ENCODE results near the gene SPPL3.

Gene SPPL3

DNA sequence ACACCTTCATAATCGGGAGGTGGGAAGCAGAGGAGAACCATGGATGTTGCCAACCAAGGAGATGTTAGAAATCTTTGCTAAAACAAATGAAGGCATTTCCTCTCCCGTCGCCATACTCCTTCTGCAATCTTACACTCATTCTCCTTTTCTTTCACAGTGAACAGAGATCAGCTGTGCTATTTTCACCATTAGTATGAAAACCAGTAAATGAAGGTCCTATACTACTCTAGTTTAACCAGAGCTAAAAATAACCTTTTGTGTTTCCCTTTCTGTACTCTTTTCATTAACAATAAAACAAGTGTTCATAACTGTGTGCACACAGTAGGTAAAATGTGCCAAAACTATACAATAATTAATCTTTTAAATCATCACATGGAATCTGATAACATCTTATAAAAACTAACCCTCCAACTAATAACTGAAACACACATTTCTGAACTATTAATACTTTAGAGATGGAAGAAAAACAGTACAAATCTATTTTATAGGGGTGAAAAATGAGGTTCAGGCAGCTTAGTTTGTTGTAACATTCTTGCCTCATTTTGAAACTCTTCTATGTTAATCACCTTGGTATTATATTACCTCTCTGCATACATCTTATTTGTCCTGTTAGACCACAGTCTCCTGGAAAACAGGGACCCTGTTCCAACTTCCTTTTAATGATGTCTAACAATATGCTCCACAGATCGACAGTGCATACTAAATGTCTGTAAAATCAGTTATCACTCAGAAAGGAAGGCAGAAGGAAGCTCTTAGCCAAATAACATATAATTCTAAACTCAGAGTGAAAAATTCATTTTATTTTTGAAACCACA is 69.5 kb downstream of the SPPL3 start:
- H3K4me3 ChIP-seq (ENCODE audit: low read length) = no peak overlapping the region
- no peaks in the 10 kb centered on the region; the same call in 1 of the 2 replicates for H4K20me1 ChIP-seq (ENCODE audit: control insufficient read depth, insufficient read depth, low read depth, low read length)
- no peaks in the 10 kb centered on the region for H3K9me2 ChIP-seq (replicated peaks; ENCODE audit: control insufficient read depth, low read length)
- TF ChIP-seq CTCF (IDR thresholded peaks at IDR 0.05; ENCODE audit: low read depth, low read length, poor library complexity, severe bottlenecking) (no peak), EZH2phosphoT487 (IDR thresholded peaks at IDR 0.05; ENCODE audit: borderline replicate concordance, low read length) (no peak)
- no peaks in the 10 kb centered on the region for H3K36me3 ChIP-seq (ENCODE audit: control insufficient read depth, low read length)
- no peaks in the 10 kb centered on the region for H3K9me3 ChIP-seq (ENCODE audit: control insufficient read depth, insufficient read depth, low read length)
- peaks cover 31% of the 10 kb centered on the region for H3K4me1 ChIP-seq (ENCODE audit: control insufficient read depth, low read length)
- H3K4me2 ChIP-seq (ENCODE audit: low read length) = peak overlapping the region; percentile 15
- H3F3A ChIP-seq (ENCODE audit: control insufficient read depth, insufficient read depth) = peaks cover 9% of the 10 kb centered on the region; the same call in 1 of the 2 replicates
- no peaks in the 10 kb centered on the region for H3K27me3 ChIP-seq (ENCODE audit: control insufficient read depth, low read length)
- H3K27ac ChIP-seq (ENCODE audit: low read depth, low read length) = no peak overlapping the region
- peaks cover 49% of the 10 kb centered on the region for H3K79me2 ChIP-seq (ENCODE audit: control insufficient read depth, low read length)

GRCh38 chr12:120833849-120834248 is 70.3 kb downstream of the SPPL3 start:
- H3K36me3 ChIP-seq (ENCODE audit: control insufficient read depth, low read length) = no peaks in the 10 kb centered on the region
- H3K4me1 ChIP-seq (ENCODE audit: control insufficient read depth, low read length) = peaks cover 39% of the 10 kb centered on the region
- no peaks in the 10 kb centered on the region for H3K9me3 ChIP-seq (ENCODE audit: control insufficient read depth, insufficient read depth, low read length)
- H4K20me1 ChIP-seq (ENCODE audit: control insufficient read depth, insufficient read depth, low read depth, low read length) = no peaks in the 10 kb centered on the region; the same call in 1 of the 2 replicates
- TF ChIP-seq EZH2phosphoT487 (IDR thresholded peaks at IDR 0.05; ENCODE audit: borderline replicate concordance, low read length) (no peak), CTCF (IDR thresholded peaks at IDR 0.05; ENCODE audit: low read depth, low read length, poor library complexity, severe bottlenecking) (no peak)
- no peak overlapping the region for H3K4me3 ChIP-seq (ENCODE audit: low read length)
- no peaks in the 10 kb centered on the region for H3K27me3 ChIP-seq (ENCODE audit: control insufficient read depth, low read length)
- no peaks in the 10 kb centered on the region for H3K9me2 ChIP-seq (replicated peaks; ENCODE audit: control insufficient read depth, low read length)
- H3K4me2 ChIP-seq (ENCODE audit: low read length) = no peak overlapping the region
- no peak overlapping the region for H3K27ac ChIP-seq (ENCODE audit: low read depth, low read length)
- peaks cover 54% of the 10 kb centered on the region for H3K79me2 ChIP-seq (ENCODE audit: control insufficient read depth, low read length)
- peaks cover 9% of the 10 kb centered on the region; the same call in 1 of the 2 replicates for H3F3A ChIP-seq (ENCODE audit: control insufficient read depth, insufficient read depth)

DNA sequence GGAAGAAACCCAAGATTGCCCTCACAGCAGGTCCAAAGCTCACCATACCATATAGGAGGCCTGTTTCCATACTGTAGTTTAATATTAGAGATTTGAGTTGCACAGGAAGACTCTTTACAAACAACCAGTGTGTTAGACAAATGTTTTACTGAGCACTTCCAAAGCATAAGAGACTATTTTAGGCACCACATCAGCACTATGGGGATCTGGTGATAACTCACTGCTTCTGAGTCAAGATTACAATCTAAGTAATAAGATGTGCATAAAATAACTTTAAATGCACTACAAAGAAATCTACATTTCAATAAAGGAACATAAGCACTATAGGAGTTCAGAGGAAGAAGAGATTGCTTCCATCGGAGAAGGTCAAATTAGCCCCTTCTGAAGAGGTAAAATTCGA is 71.4 kb downstream of the SPPL3 start:
- no peak overlapping the region for H3K4me3 ChIP-seq (ENCODE audit: low read length)
- peaks cover 46% of the 10 kb centered on the region for H3K4me1 ChIP-seq (ENCODE audit: control insufficient read depth, low read length)
- H3F3A ChIP-seq (ENCODE audit: control insufficient read depth, insufficient read depth) = peaks cover 9% of the 10 kb centered on the region; the same call in 1 of the 2 replicates
- TF ChIP-seq CTCF (IDR thresholded peaks at IDR 0.05; ENCODE audit: low read depth, low read length, poor library complexity, severe bottlenecking) = no peak
- TF ChIP-seq EZH2phosphoT487 (IDR thresholded peaks at IDR 0.05; ENCODE audit: borderline replicate concordance, low read length) = no peak
- peaks cover 2% of the 10 kb centered on the region; the same call in 1 of the 2 replicates for H4K20me1 ChIP-seq (ENCODE audit: control insufficient read depth, insufficient read depth, low read depth, low read length)
- no peaks in the 10 kb centered on the region for H3K9me2 ChIP-seq (replicated peaks; ENCODE audit: control insufficient read depth, low read length)
- H3K4me2 ChIP-seq (ENCODE audit: low read length) = no peak overlapping the region
- no peaks in the 10 kb centered on the region for H3K9me3 ChIP-seq (ENCODE audit: control insufficient read depth, insufficient read depth, low read length)
- no peaks in the 10 kb centered on the region for H3K27me3 ChIP-seq (ENCODE audit: control insufficient read depth, low read length)
- H3K79me2 ChIP-seq (ENCODE audit: control insufficient read depth, low read length) = peaks cover 61% of the 10 kb centered on the region
- H3K27ac ChIP-seq (ENCODE audit: low read depth, low read length) = no peak overlapping the region
- H3K36me3 ChIP-seq (ENCODE audit: control insufficient read depth, low read length) = no peaks in the 10 kb centered on the region
